K562 (cell line): ENCODE measurements around the gene CTXND1. TPM values are rescaled to one million over a fixed set of nuclear protein-coding genes. Genes with fewer than 3 reads are reported as not detected.

Source experiments
- ATAC-seq: fragments of 200-7000 bp; cut with Tn5 transposase; 3 replicates; pipeline ENCODE4 v1.9.1; 2020; ENCODE audit warnings: moderate library complexity
- BruUV-seq: library from RNA; stranded (reverse); fragments of 400-500 nt; replicated peaks from 2 replicates; lab custom pipeline; 2021; lab: Mats Ljungman, UMichigan
- CTCF ChIA-PET: fragments of 300-600 bp; formaldehyde crosslinking; extraction: SDS; loops from one replicate; lab custom pipeline; 2021; ENCODE audit warnings: low intra/inter-chr PET ratio; lab: Yijun Ruan, JAX
- POLR2A ChIA-PET: fragments of 300-600, 350-650 bp; sonication (Branson Sonifier 250); formaldehyde crosslinking; extraction: SDS; loops from one replicate; lab custom pipeline; 2021; ENCODE audit warnings: antibody characterized with exemption, inconsistent platforms; lab: Yijun Ruan, JAX
- DNase-seq, 4 experiments: peaks; one replicate each; pipeline versions ENCODE4 v3.0.0 to v3.0.0-alpha.2; 2011 to 2018; ENCODE audit warnings: low spot score in 3 of 4, mixed read lengths in 3 of 4; ENCODE audit errors: extremely low read depth in 1 of 4
- FAIRE-seq: peaks from 2 replicates; lab custom pipeline; 2011; peaks lifted over from hg19 to GRCh38; lab: Jason Lieb, UNC
- H2AFZ ChIP-seq: 2 replicates; pipeline ENCODE4 v1.6.0; 2011; ENCODE audit warnings: low read depth, low read length, control low read depth, inconsistent platforms
- H3K27ac ChIP-seq: fragments of 200-600 bp; 3 replicates; pipeline ENCODE4 v1.8.0; 2011; ENCODE audit warnings: low read depth, mild to moderate bottlenecking, control low read depth, inconsistent platforms, low read length, moderate library complexity, mixed read lengths; ENCODE audit errors: extremely low read depth
- H3K27me3 ChIP-seq, 2 experiments: fragments of 300-600 bp in 1 of 2; 2 replicates in 1 of 2; 3 replicates in 1 of 2; pipeline versions ENCODE4 v1.6.0 to v1.8.0; 2011; ENCODE audit warnings: inconsistent platforms in 2 of 2, low read length in 2 of 2, mild to moderate bottlenecking in 1 of 2, mixed read lengths in 1 of 2, moderate library complexity in 1 of 2; ENCODE audit not compliant: control insufficient read depth in 2 of 2, insufficient read depth in 2 of 2
- H3K36me3 ChIP-seq: fragments of 300-600 bp; 3 replicates; pipeline ENCODE4 v1.8.0; 2011; ENCODE audit warnings: mild to moderate bottlenecking, low read length, inconsistent platforms; ENCODE audit not compliant: control insufficient read depth, insufficient read depth
- H3K4me1 ChIP-seq, 2 experiments: fragments of 200-600 bp in 1 of 2; replicated peaks in 1 of 2; 2 replicates in 1 of 2; 3 replicates in 1 of 2; pipeline versions ENCODE4 v1.5.1 to v1.8.0; 2011; ENCODE audit warnings: inconsistent platforms in 2 of 2, low read length in 2 of 2, mild to moderate bottlenecking in 1 of 2, mixed read lengths in 1 of 2, moderate library complexity in 1 of 2; ENCODE audit not compliant: control insufficient read depth in 2 of 2, insufficient read depth in 2 of 2
- H3K4me2 ChIP-seq: 2 replicates; pipeline ENCODE4 v1.6.1; 2011; ENCODE audit warnings: low read length, control low read depth, inconsistent platforms, mixed read lengths; ENCODE audit not compliant: insufficient read depth
- H3K4me3 ChIP-seq: fragments of 200-600 bp; sonication (generic), shearing (Covaris generic); 2 replicates; pipeline ENCODE4 v1.5.1; 2016; ENCODE audit warnings: control low read depth, inconsistent platforms
- H3K79me2 ChIP-seq: fragments of 200-600 bp; 3 replicates; pipeline ENCODE4 v1.8.0; 2011; ENCODE audit warnings: low read length, inconsistent platforms; ENCODE audit not compliant: control insufficient read depth, insufficient read depth
- H3K9ac ChIP-seq, 2 experiments: 2 replicates each; pipeline versions ENCODE4 v1.6.0 to v1.6.1; 2011; ENCODE audit warnings: low read depth in 2 of 2, low read length in 2 of 2, control low read depth in 1 of 2, inconsistent platforms in 1 of 2, mild to moderate bottlenecking in 1 of 2, mixed read lengths in 1 of 2; ENCODE audit not compliant: insufficient read depth in 1 of 2
- H3K9me1 ChIP-seq: one replicate; pipeline ENCODE4 v1.6.0; 2011; ENCODE audit warnings: inconsistent platforms, mild to moderate bottlenecking, low read length, moderate library complexity; ENCODE audit not compliant: control insufficient read depth, insufficient read depth
- H3K9me3 ChIP-seq: replicated peaks from 2 replicates; pipeline ENCODE4 v1.5.1; 2011; ENCODE audit warnings: low read depth, low read length, inconsistent platforms; ENCODE audit not compliant: control insufficient read depth, insufficient read depth
- H4K20me1 ChIP-seq: replicated peaks from 2 replicates; pipeline ENCODE4 v1.6.1; 2011; ENCODE audit warnings: low read length, inconsistent platforms, mixed read lengths; ENCODE audit not compliant: control insufficient read depth, insufficient read depth
- C11orf30 ChIP-seq: fragments of 450-650 bp; IDR thresholded peaks from 2 replicates; pipeline ENCODE4 v1.6.1; 2016; ENCODE audit warnings: low read depth, mild to moderate bottlenecking
- CBX1 ChIP-seq: sonication (generic); IDR thresholded peaks from 2 replicates; pipeline ENCODE4 v1.6.1; 2016; ENCODE audit warnings: antibody characterized with exemption, low read depth, mild to moderate bottlenecking
- FUS ChIP-seq: fragments of 200-400 bp; formaldehyde crosslinking; optimal IDR thresholded peaks from 2 replicates; pipeline ENCODE3; 2017; ENCODE audit warnings: low read depth, low read length
- HDAC3 ChIP-seq: fragments of 450-650 bp; IDR thresholded peaks from 2 replicates; pipeline ENCODE4 v1.6.1; 2018; ENCODE audit warnings: borderline replicate concordance, mild to moderate bottlenecking, moderate library complexity; ENCODE audit not compliant: partially characterized antibody
- MLLT1 ChIP-seq, 2 experiments: fragments of 450-650 bp; IDR thresholded peaks; 2 replicates each; pipeline ENCODE4 v1.6.1; 2016
- NFIX ChIP-seq: fragments of 250-450 bp; sonication (Bioruptor Pico); IDR thresholded peaks from 2 replicates; pipeline ENCODE4 v1.4.0; 2020; ENCODE audit warnings: low read depth, mild to moderate bottlenecking, moderate library complexity
- NR2C2 ChIP-seq, 2 experiments: fragments of 200-800 bp in 1 of 2; sonication (Bioruptor generic) in 1 of 2; sonication (generic) in 1 of 2; formaldehyde crosslinking in 1 of 2; IDR thresholded peaks; 2 replicates each; pipeline versions ENCODE4 v1.6.1 to v1.8.0; 2016 to 2022; ENCODE audit warnings: mild to moderate bottlenecking in 1 of 2, missing compliant biosample characterization in 1 of 2, missing genetic modification characterization in 1 of 2, missing genetic modification reagents in 1 of 2
- PREB ChIP-seq: sonication (generic); formaldehyde crosslinking; IDR thresholded peaks from 2 replicates; pipeline ENCODE4 v1.8.1; 2023; ENCODE audit warnings: mild to moderate bottlenecking, missing genetic modification reagents
- PRMT5 ChIP-seq: sonication (generic); formaldehyde crosslinking; IDR thresholded peaks from 2 replicates; pipeline ENCODE4 v1.5.0; 2020; ENCODE audit warnings: missing genetic modification reagents
- RNF2 ChIP-seq: sonication (generic); IDR thresholded peaks from 2 replicates; pipeline ENCODE4 v1.6.1; 2016
- SREBF1 ChIP-seq: fragments of 150-350 bp; IDR thresholded peaks from 2 replicates; pipeline ENCODE4 v1.6.1; 2014; ENCODE audit warnings: antibody characterized with exemption, low read depth, low read length, borderline replicate concordance
- SRSF3 ChIP-seq: fragments of 200-400 bp; formaldehyde crosslinking; IDR thresholded peaks from 2 replicates; pipeline ENCODE4 v1.6.1; 2016; ENCODE audit warnings: mild to moderate bottlenecking, low read length, moderate library complexity; ENCODE audit not compliant: insufficient read depth
- SRSF7 ChIP-seq: fragments of 200-400 bp; formaldehyde crosslinking; optimal IDR thresholded peaks from 2 replicates; pipeline ENCODE3; 2017; ENCODE audit warnings: mild to moderate bottlenecking, low read depth, low read length
- TAF1 ChIP-seq: IDR thresholded peaks from 2 replicates; pipeline ENCODE4 v1.6.1; 2011; ENCODE audit warnings: mild to moderate bottlenecking, low read length, moderate library complexity; ENCODE audit not compliant: insufficient read depth, control insufficient read depth, severe bottlenecking; ENCODE audit errors: extremely low read depth
- TCF15 ChIP-seq: fragments of 250-450 bp; sonication (Bioruptor Pico); IDR thresholded peaks from 2 replicates; pipeline ENCODE4 v1.8.0; 2022; ENCODE audit warnings: moderate library complexity, mild to moderate bottlenecking, inconsistent platforms
- TCF3 ChIP-seq: sonication (generic); formaldehyde crosslinking; IDR thresholded peaks from 2 replicates; pipeline ENCODE4 v1.4.0; 2020; ENCODE audit warnings: mild to moderate bottlenecking, missing genetic modification reagents
- ZNF212 ChIP-seq: fragments of 450-650 bp; formaldehyde crosslinking; IDR thresholded peaks from 2 replicates; pipeline ENCODE4 v1.4.0; 2020; ENCODE audit warnings: mild to moderate bottlenecking
- ZNF24 ChIP-seq: fragments of 450-650 bp; IDR thresholded peaks from 2 replicates; pipeline ENCODE4 v1.6.1; 2016
- ZNF586 ChIP-seq: fragments of 450-650 bp; formaldehyde crosslinking; conservative IDR thresholded peaks from 2 replicates; pipeline ENCODE4 v1.4.0; 2020; ENCODE audit warnings: mild to moderate bottlenecking, moderate library complexity
- WGBS: fragments of 100-300 bp; shearing (Covaris generic); methylation state at CpG from one replicate; pipeline ENCODE4 v1.1.6; 2016; ENCODE audit warnings: low coverage, mixed read lengths; ENCODE audit not compliant: insufficient coverage; ENCODE audit errors: missing lambda C conversion rate; 5-methylcytosine and 5-hydroxymethylcytosine counted together
- in situ Hi-C: fragments of 300-500 bp; cut with MboI; formaldehyde crosslinking; loops from 4 replicates; pipeline ENCODE4 v1.15.0; 2018; ENCODE audit warnings: inconsistent platforms, mixed read lengths
- intact Hi-C: fragments of 100-400 bp; cut with micrococcal nuclease; formaldehyde crosslinking; loops from 2 replicates; pipeline ENCODE4 v1.14.2; 2022
- polyA plus RNA-seq, 8 experiments: library from polyadenylated mRNA; depleted of rRNA in 4 of 8; stranded (reverse) in 5 of 8; unstranded in 3 of 8; fragments of >200 nt; fragmentation: Nextera tagmentation in 2 of 8; fragmentation: Illumina TruSeq in 1 of 8; extraction: Ambion mirVana in 2 of 8; extraction: Trizol in 1 of 8; gene quantifications; 2 replicates each; pipeline versions ENCODE4 v1.2.1 to v1.2.3, GENCODE V29; 2011 to 2014; ENCODE audit warnings: inconsistent platforms in 1 of 8, missing spikeins in 1 of 8
- total RNA-seq, 7 experiments: library from RNA; depleted of rRNA in 6 of 7; stranded (reverse); fragments of >200 nt in 6 of 7; fragmentation: Illumina TruSeq in 2 of 7; extraction: Trizol in 2 of 7; gene quantifications; 2 replicates each; pipeline versions ENCODE4 v1.2.1 to v1.2.3, GENCODE V29; 2011 to 2021; ENCODE audit warnings: low replicate concordance in 1 of 7

Gene CTXND1
- total and polyA plus RNA-seq, 9 of the 15 experiments (the other 6 are each of a cell fraction or from before 2014, with no cell fraction given), result 0.04 TPM; not detected in 7

- Histone ChIP-seq H3K4me2 (no peak overlapping the region), H3K9me3 (no peaks in the 10 kb centered on the region), H2AFZ (no peak overlapping the region), H3K79me2 (no peaks in the 10 kb centered on the region), H3K4me3 (no peak overlapping the region), H3K36me3 (no peaks in the 10 kb centered on the region), H4K20me1 (no peaks in the 10 kb centered on the region), H3K27ac (no peak overlapping the region), H3K27me3 (peaks cover 0 to under 1% of the 10 kb centered on the region in 2 experiments; a peak in 2 of 5 replicates), H3K4me1 (no peaks in the 10 kb centered on the region), H3K9ac (no peak overlapping the region), H3K9me1 (no peaks in the 10 kb centered on the region)
- in situ Hi-C loops (no loop called here), intact Hi-C loops (no loop called here)
- ATAC-seq, result no peak
- POLR2A ChIA-PET, result no interaction called here
- WGBS, result 44% methylated on average over 1 of the region's 1 CpG
- no peak for FAIRE-seq
- BruUV-seq, result no TSS peak
- DNase-seq, result no peak
- CTCF ChIA-PET, result interaction anchor here (0.6 kb wide), 1 partner anchor 1026 kb away, joined by 3 read pairs; no protein-coding TSS in a partner anchor
- TF ChIP-seq ZNF212 (CRISPR knock-in tag), result no peak
- no peak for TF ChIP-seq ZNF24
- TF ChIP-seq NFIX (CRISPR knock-in tag), result no peak
- TF ChIP-seq NR2C2 (CRISPR knock-in tag; IDR thresholded peaks at IDR 0.05), result no peak
- TF ChIP-seq NR2C2 (tag; IDR thresholded peaks at IDR 0.05), result no peak
- no peak for TF ChIP-seq SRSF7
- TF ChIP-seq SRSF3, result no peak
- no peak for TF ChIP-seq TCF15 (CRISPR knock-in tag)
- TF ChIP-seq TAF1, result no peak
- no peak for TF ChIP-seq PREB (CRISPR knock-in tag)
- no peak for TF ChIP-seq MLLT1 (IDR thresholded peaks at IDR 0.05)
- no peak for TF ChIP-seq C11orf30
- TF ChIP-seq PRMT5 (CRISPR knock-in tag), result no peak
- no peak for TF ChIP-seq CBX1
- TF ChIP-seq TCF3 (CRISPR knock-in tag), result no peak
- TF ChIP-seq ZNF586 (CRISPR knock-in tag), result no peak
- TF ChIP-seq FUS, result no peak
- TF ChIP-seq SREBF1, result no peak
- no peak for TF ChIP-seq HDAC3
- no peak for TF ChIP-seq RNF2
Measured at GRCh38 chr15:80194186-80194585, 57.8 kb downstream of the CTXND1 start.
